ENCODE results near the gene SSB. TPM values are rescaled to one million over a fixed set of nuclear protein-coding genes. Genes with fewer than 3 reads are reported as not detected.
"Not testable (repeated sequence)": the region's sequence is repeated elsewhere in the genome, so short reads cannot be mapped to it uniquely, and the experiment has no call there.

SSB gene
- total and polyA plus RNA-seq, 3 donors from 2014 or later, result 18.0 to 67.2 (median 56.5) TPM

DNA sequence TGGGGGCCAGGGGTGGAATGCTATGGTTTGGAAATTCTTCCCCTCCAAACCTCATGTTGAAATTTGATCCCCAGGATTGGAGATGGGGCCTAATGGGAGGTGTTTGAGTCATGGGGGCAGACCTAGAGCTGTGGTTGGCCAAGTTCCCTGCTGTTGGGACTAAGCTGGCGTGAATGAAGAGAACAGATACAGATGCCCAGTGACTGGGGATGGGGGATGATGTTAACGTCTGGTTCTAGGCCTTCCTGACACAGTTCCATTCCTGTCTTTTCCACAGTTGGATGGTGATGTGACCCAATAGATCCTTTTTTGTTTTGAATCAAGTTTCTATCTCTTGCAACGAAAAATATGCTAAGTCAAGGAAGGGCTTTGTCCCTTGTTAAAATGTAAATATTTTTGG lies 41.3 kb upstream of the SSB start:
- Histone ChIP-seq H3K36me3 (ENCODE audit: low read depth, missing control alignments) (no peaks in the 10 kb centered on the region), H3K4me1 (no peaks in the 10 kb centered on the region), H3K4me3 (no peak overlapping the region), H3K27ac (no peak overlapping the region), H3K9me3 (no peaks in the 10 kb centered on the region), H3K27me3 (no peaks in the 10 kb centered on the region)
- TF ChIP-seq, protein P1, sequence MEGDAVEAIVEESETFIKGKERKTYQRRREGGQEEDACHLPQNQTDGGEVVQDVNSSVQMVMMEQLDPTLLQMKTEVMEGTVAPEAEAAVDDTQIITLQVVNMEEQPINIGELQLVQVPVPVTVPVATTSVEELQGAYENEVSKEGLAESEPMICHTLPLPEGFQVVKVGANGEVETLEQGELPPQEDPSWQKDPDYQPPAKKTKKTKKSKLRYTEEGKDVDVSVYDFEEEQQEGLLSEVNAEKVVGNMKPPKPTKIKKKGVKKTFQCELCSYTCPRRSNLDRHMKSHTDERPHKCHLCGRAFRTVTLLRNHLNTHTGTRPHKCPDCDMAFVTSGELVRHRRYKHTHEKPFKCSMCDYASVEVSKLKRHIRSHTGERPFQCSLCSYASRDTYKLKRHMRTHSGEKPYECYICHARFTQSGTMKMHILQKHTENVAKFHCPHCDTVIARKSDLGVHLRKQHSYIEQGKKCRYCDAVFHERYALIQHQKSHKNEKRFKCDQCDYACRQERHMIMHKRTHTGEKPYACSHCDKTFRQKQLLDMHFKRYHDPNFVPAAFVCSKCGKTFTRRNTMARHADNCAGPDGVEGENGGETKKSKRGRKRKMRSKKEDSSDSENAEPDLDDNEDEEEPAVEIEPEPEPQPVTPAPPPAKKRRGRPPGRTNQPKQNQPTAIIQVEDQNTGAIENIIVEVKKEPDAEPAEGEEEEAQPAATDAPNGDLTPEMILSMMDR (IDR thresholded peaks at IDR 0.05), result no peak
- no peak for TF ChIP-seq POLR2A (IDR thresholded peaks at IDR 0.05)
- 75 to 80% methylated on average over 3 of the region's 3 CpGs for WGBS, 2 donors
- no peak for DNase-seq
- intact Hi-C loops (cut with DNase I; ENCODE audit: low total_unique reads), result no loop called here

DNA sequence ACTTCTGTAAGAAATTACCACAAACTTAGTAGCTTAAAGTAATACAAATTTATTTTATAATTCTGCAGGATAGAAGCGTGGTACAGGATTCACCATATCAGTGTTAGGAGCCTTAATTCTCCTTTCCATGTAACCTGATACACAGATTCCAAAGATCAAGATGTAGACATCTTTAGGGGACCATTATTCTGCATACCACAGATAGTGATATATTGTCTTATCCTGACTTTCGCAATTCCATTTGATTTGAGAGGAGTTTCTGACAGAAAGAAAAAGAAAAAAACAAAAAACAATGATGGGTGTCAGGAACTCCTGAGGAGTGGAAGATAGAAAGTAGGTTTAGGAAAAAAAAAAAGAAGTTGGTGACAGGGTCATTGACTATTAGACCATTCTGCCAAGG lies 40.9 kb upstream of the SSB start:
- WGBS, 2 donors, result 97 to 98% methylated on average over 2 of the region's 2 CpGs
- Histone ChIP-seq H3K4me1 (no peaks in the 10 kb centered on the region), H3K9me3 (no peaks in the 10 kb centered on the region), H3K4me3 (no peak overlapping the region), H3K36me3 (ENCODE audit: low read depth, missing control alignments) (no peaks in the 10 kb centered on the region), H3K27me3 (no peaks in the 10 kb centered on the region), H3K27ac (no peak overlapping the region)
- no peak for DNase-seq
- intact Hi-C loops (cut with DNase I; ENCODE audit: low total_unique reads), result no loop called here
- TF ChIP-seq, protein P1 (IDR thresholded peaks at IDR 0.05), result no peak
- no peak for TF ChIP-seq POLR2A (IDR thresholded peaks at IDR 0.05)

DNA sequence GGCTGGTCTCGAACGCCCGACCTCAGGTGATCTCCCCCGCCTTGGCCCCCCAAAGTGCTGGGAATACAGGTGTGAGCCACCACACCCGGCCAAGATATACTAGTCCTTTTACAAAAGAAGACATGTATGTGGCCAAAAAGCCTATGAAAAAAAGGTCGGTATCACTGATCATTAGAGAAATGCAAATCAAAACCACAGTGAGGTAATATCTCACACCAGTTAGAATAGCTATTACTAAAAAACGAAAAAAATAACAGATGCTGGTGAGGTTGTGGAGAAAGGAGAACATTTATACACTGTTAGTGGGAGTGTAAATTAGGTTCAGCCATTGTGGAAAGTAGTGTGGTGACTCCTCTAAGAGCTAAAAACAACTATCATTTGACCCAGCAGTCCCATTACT lies 38.7 kb upstream of the SSB start:
- H3K4me1 ChIP-seq, result peaks cover 5% of the 10 kb centered on the region
- intact Hi-C loops (cut with DNase I; ENCODE audit: low total_unique reads), result no loop called here
- no peak for TF ChIP-seq POLR2A (IDR thresholded peaks at IDR 0.05)
- TF ChIP-seq, protein P1 (IDR thresholded peaks at IDR 0.05), result no peak
- no peak overlapping the region for H3K27ac ChIP-seq
- H3K27me3 ChIP-seq, result no peaks in the 10 kb centered on the region
- no peaks in the 10 kb centered on the region for H3K9me3 ChIP-seq
- H3K36me3 ChIP-seq (ENCODE audit: low read depth, missing control alignments), result no peaks in the 10 kb centered on the region
- no peak overlapping the region for H3K4me3 ChIP-seq
- no peak for DNase-seq
- 62 to 70% methylated on average over 7 of the region's 7 CpGs for WGBS, 2 donors

DNA sequence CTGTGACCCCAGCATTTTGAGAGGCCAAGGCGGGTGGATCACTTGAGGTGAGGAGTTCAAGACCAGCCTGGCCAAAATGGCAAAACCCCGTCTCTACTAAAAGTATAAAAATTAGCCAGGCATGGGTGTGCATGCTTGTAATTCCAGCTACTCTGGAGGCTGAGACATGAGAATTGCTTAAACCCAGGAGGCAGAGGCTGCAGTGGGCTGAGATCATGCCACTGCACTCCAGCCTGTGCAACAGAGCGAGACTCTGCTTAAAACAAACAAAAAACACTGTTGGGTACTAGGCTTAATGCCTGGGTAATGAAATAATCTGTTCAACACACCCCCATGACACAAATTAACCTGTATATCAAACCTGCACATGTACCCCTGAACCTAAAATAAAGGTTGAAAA lies 37.9 kb upstream of the SSB start:
- 92 to 96% methylated on average over 3 of the region's 3 CpGs for WGBS, 2 donors
- intact Hi-C loops (cut with DNase I; ENCODE audit: low total_unique reads); H3K9me3 ChIP-seq; H3K36me3 ChIP-seq (ENCODE audit: low read depth, missing control alignments); H3K27me3 ChIP-seq; H3K27ac ChIP-seq; H3K4me3 ChIP-seq; H3K4me1 ChIP-seq; DNase-seq: not testable (repeated sequence)

DNA sequence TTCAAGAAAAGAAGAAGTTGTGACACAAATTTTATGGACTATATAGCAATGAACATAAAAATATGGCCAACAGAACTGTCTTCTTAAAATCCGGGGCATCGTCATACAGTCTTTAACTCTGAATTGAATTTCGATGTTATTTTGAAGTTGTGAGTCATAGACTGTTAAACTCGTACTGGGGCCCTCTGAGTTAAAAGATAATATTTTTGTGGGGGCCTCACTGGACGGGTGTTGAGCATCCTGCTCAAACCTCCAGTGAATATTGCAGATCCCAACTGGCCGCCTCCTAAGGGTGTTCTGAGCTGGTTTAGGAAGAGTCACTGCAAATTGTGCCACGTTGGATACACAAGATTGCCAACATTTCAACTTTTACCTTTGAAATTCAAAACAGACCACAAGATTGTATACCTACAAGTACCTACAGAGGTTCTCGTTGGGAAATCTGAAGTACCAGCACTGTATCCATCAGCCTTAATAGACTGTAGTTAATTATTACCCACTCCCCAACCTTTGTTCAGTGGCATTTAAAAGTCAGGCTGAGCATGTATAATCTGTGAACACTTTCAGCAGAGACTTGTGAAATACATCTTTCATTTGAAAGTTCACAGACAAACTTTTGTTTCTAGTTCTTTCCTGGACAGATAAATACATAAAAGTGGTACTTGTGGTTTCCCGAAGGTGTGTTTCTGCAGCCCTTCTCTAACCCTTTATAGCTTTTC lies 37.3 kb upstream of the SSB start:
- Histone ChIP-seq H3K4me3 (no peak overlapping the region), H3K9me3 (no peaks in the 10 kb centered on the region), H3K27ac (no peak overlapping the region), H3K36me3 (ENCODE audit: low read depth, missing control alignments) (no peaks in the 10 kb centered on the region), H3K27me3 (no peaks in the 10 kb centered on the region), H3K4me1 (peaks cover 5% of the 10 kb centered on the region)
- intact Hi-C loops (cut with DNase I; ENCODE audit: low total_unique reads), result no loop called here
- WGBS, 2 donors, result 89 to 93% methylated on average over 9 of the region's 9 CpGs
- DNase-seq, result no peak
- TF ChIP-seq, protein P1 (IDR thresholded peaks at IDR 0.05), result no peak
- TF ChIP-seq POLR2A (IDR thresholded peaks at IDR 0.05), result no peak

Data from testis (tissue), 3 donors.